ENCODE results near the gene TNXB. TPM values are rescaled to one million over a fixed set of nuclear protein-coding genes. Genes with fewer than 3 reads are reported as not detected.

TNXB gene
- total and polyA plus RNA-seq, 9 of the 15 experiments (the other 6 are each of a cell fraction or from before 2014, with no cell fraction given), result 0.14 to 28.1 (median 12.4) TPM

DNA sequence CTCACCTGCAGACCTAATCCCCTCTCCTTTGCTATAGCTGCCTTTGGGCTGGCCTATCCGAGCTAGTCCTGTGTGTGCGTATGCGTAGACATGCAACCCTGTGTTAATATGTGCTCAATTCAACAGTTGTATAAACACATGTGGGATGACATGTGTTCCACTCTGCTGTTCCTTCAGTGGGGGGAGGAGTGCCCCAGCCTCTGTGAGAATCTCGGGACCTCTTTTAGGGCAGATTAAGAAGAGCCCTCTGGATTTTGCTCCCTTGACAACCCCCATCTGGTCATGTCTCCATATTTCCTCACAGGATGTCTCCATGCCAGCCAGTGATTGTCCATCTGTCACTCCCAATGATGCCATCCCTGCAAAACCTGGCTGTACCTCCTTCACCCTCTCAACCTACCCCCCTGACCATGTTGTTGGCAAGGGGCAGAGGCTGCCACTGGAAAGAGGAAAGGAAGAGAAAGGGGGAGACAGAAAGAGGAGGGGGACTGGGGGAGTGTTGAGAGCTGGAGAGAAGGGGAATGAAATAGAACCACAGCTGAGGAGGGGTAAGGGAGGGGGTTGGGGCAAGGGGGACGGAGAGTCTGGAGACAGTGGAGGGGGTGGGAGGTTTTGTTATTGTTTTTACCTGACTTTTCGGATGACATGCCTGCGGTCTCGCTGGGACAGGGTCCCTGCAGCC is 42.2 kb upstream of the TNXB start:
- 57% methylated on average over 6 of the region's 8 CpGs for WGBS (ENCODE audit: insufficient coverage, low coverage, missing lambda C conversion rate)
- FAIRE-seq, result peak; percentile 67
- no TSS peak for BruUV-seq (replicated peaks)
- Histone ChIP-seq H3K9me1 (ENCODE audit: control insufficient read depth, insufficient read depth, low read length) (no peaks in the 10 kb centered on the region), H3K27ac (ENCODE audit: extremely low read depth, low read depth, low read length) (no peak overlapping the region), H3K36me3 (ENCODE audit: control insufficient read depth, insufficient read depth, low read length) (peaks cover 12% of the 10 kb centered on the region), H4K20me1 (replicated peaks; ENCODE audit: control insufficient read depth, insufficient read depth, low read length) (no peaks in the 10 kb centered on the region), H3K4me2 (ENCODE audit: insufficient read depth, low read length) (no peak overlapping the region), H3K27me3 (ENCODE audit: control insufficient read depth in 2 of 2, insufficient read depth in 2 of 2, low read length in 2 of 2) (no peaks in the 10 kb centered on the region), H3K4me1 (replicated peaks in 1 of 2; ENCODE audit: control insufficient read depth in 2 of 2, insufficient read depth in 2 of 2, low read length in 2 of 2) (peaks cover 31 to 65% of the 10 kb centered on the region in 2 experiments), H3K9me3 (replicated peaks; ENCODE audit: control insufficient read depth, insufficient read depth, low read depth, low read length) (no peaks in the 10 kb centered on the region), H3K9ac (ENCODE audit: insufficient read depth in 1 of 2, low read depth in 2 of 2, low read length in 2 of 2) (no peak overlapping the region; a peak in 1 of 4 replicates), H3K4me3 (no peak overlapping the region), H2AFZ (ENCODE audit: low read depth, low read length) (no peak overlapping the region), H3K79me2 (ENCODE audit: control insufficient read depth, insufficient read depth, low read length) (peaks cover 39% of the 10 kb centered on the region)
- in situ Hi-C loops (cut with MboI), result no loop called here
- no peak for DNase-seq (ENCODE audit: extremely low read depth in 1 of 4, low spot score in 3 of 4)
- ChIA-PET POLR2A (interaction anchor here (0.6 to 2.1 kb wide), 5 partner anchors 12 to 60 kb away, joined by 3 to 7 read pairs (median 4); partner anchors contain the start of gene FKBPL), CTCF (ENCODE audit: low intra/inter-chr PET ratio) (no interaction called here)
- ATAC-seq, result no peak
- intact Hi-C loops (cut with micrococcal nuclease), result no loop called here
- TF ChIP-seq, protein P1, sequence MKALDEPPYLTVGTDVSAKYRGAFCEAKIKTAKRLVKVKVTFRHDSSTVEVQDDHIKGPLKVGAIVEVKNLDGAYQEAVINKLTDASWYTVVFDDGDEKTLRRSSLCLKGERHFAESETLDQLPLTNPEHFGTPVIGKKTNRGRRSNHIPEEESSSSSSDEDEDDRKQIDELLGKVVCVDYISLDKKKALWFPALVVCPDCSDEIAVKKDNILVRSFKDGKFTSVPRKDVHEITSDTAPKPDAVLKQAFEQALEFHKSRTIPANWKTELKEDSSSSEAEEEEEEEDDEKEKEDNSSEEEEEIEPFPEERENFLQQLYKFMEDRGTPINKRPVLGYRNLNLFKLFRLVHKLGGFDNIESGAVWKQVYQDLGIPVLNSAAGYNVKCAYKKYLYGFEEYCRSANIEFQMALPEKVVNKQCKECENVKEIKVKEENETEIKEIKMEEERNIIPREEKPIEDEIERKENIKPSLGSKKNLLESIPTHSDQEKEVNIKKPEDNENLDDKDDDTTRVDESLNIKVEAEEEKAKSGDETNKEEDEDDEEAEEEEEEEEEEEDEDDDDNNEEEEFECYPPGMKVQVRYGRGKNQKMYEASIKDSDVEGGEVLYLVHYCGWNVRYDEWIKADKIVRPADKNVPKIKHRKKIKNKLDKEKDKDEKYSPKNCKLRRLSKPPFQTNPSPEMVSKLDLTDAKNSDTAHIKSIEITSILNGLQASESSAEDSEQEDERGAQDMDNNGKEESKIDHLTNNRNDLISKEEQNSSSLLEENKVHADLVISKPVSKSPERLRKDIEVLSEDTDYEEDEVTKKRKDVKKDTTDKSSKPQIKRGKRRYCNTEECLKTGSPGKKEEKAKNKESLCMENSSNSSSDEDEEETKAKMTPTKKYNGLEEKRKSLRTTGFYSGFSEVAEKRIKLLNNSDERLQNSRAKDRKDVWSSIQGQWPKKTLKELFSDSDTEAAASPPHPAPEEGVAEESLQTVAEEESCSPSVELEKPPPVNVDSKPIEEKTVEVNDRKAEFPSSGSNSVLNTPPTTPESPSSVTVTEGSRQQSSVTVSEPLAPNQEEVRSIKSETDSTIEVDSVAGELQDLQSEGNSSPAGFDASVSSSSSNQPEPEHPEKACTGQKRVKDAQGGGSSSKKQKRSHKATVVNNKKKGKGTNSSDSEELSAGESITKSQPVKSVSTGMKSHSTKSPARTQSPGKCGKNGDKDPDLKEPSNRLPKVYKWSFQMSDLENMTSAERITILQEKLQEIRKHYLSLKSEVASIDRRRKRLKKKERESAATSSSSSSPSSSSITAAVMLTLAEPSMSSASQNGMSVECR (CRISPR knock-in tag; IDR thresholded peaks at IDR 0.05), result 0 out of 2 replicates have a peak, but pooled peaks have one; percentile 25
- TF ChIP-seq RHOXF2B (CRISPR knock-in tag; conservative IDR thresholded peaks at IDR 0.05) (no peak), CBFB (CRISPR knock-in tag; IDR thresholded peaks at IDR 0.05) (no peak)
- TF ChIP-seq, protein P2, sequence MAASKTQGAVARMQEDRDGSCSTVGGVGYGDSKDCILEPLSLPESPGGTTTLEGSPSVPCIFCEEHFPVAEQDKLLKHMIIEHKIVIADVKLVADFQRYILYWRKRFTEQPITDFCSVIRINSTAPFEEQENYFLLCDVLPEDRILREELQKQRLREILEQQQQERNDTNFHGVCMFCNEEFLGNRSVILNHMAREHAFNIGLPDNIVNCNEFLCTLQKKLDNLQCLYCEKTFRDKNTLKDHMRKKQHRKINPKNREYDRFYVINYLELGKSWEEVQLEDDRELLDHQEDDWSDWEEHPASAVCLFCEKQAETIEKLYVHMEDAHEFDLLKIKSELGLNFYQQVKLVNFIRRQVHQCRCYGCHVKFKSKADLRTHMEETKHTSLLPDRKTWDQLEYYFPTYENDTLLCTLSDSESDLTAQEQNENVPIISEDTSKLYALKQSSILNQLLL (CRISPR knock-in tag; IDR thresholded peaks at IDR 0.05; ENCODE audit: borderline replicate concordance), result no peak

Data from K562 (cell line).